SK-N-MC (cell line): ENCODE data around the gene OXCT1.
"Not testable (repeated sequence)": the region's sequence is repeated elsewhere in the genome, so short reads cannot be mapped to it uniquely, and the experiment has no call there.

Experiments used
- EZH2 ChIP-seq: fragments of 200-600 bp; sonication (generic); IDR thresholded peaks from one replicate; pipeline ENCODE4 v1.6.1; 2017; ENCODE audit warnings: antibody characterized with exemption
- POLR2AphosphoS5 ChIP-seq: IDR thresholded peaks from 2 replicates; pipeline ENCODE4 v1.6.1; 2012; ENCODE audit warnings: mild to moderate bottlenecking, low read depth, low read length, borderline replicate concordance

GRCh38 chr5:41714446-41714845, 155.8 kb downstream of the OXCT1 start:
- TF ChIP-seq EZH2, POLR2AphosphoS5: not testable (repeated sequence)
